ENCODE results near the gene KDM2A.
"Not testable (repeated sequence)": the region's sequence is repeated elsewhere in the genome, so short reads cannot be mapped to it uniquely, and the experiment has no call there.

The KDM2A gene

GRCh38 chr11:67167091-67167490, 48.0 kb downstream of the KDM2A start:
- TF ChIP-seq ESRRG (CRISPR knock-in tag; IDR thresholded peaks at IDR 0.05) (no peak), PATZ1 (CRISPR knock-in tag; IDR thresholded peaks at IDR 0.05; ENCODE audit: borderline replicate concordance) (no peak), BACH2 (CRISPR knock-in tag; IDR thresholded peaks at IDR 0.05; ENCODE audit: borderline replicate concordance) (no peak), CSDC2 (CRISPR knock-in tag; IDR thresholded peaks at IDR 0.05) (no peak), ZFP3 (CRISPR knock-in tag; IDR thresholded peaks at IDR 0.05) (no peak), TCF4 (CRISPR knock-in tag; IDR thresholded peaks at IDR 0.05; ENCODE audit: borderline replicate concordance) (no peak), ARNTL (CRISPR knock-in tag; IDR thresholded peaks at IDR 0.05; ENCODE audit: borderline replicate concordance, low read depth) (no peak), RARB (CRISPR knock-in tag; IDR thresholded peaks at IDR 0.05) (no peak), ZNF70 (CRISPR knock-in tag; IDR thresholded peaks at IDR 0.05) (no peak), OSR1 (CRISPR knock-in tag; IDR thresholded peaks at IDR 0.05) (no peak), GLIS3 (CRISPR knock-in tag; IDR thresholded peaks at IDR 0.05) (no peak), POU6F1 (CRISPR knock-in tag; IDR thresholded peaks at IDR 0.05; ENCODE audit: borderline replicate concordance, low read depth) (no peak), ISL1 (CRISPR knock-in tag; IDR thresholded peaks at IDR 0.05) (no peak), CSRNP3 (CRISPR knock-in tag; IDR thresholded peaks at IDR 0.05) (no peak), SNAI2 (CRISPR knock-in tag; IDR thresholded peaks at IDR 0.05) (no peak), CREB5 (CRISPR knock-in tag; IDR thresholded peaks at IDR 0.05; ENCODE audit: low read depth) (no peak), TSHZ2 (CRISPR knock-in tag; IDR thresholded peaks at IDR 0.05) (no peak), ZNF8 (CRISPR knock-in tag; IDR thresholded peaks at IDR 0.05) (no peak), PPARA (CRISPR knock-in tag; IDR thresholded peaks at IDR 0.05; ENCODE audit: borderline replicate concordance) (no peak), ZFP30 (CRISPR knock-in tag; IDR thresholded peaks at IDR 0.05) (no peak)
- ATAC-seq: peak; percentile 34

GRCh38 chr11:67167719-67168118, 48.7 kb downstream of the KDM2A start:
- TF ChIP-seq CSRNP3 (CRISPR knock-in tag; IDR thresholded peaks at IDR 0.05) (no peak), CSDC2 (CRISPR knock-in tag; IDR thresholded peaks at IDR 0.05) (no peak), PPARA (CRISPR knock-in tag; IDR thresholded peaks at IDR 0.05; ENCODE audit: borderline replicate concordance) (no peak), SNAI2 (CRISPR knock-in tag; IDR thresholded peaks at IDR 0.05) (no peak)
- peak; percentile 58 for ATAC-seq

- ATAC-seq: not testable (repeated sequence)
Measured at GRCh38 chr11:67168911-67169310, 49.8 kb downstream of the KDM2A start.

Data from SK-N-SH treated with all-trans-retinoic acid at 6 μM for 48 hours (cell line).